NT2/D1 (cell line): ENCODE measurements around the gene TMPRSS11B.

Experiments used
- SUZ12 ChIP-seq: IDR thresholded peaks from 2 replicates; pipeline ENCODE4 v1.6.1; 2011; ENCODE audit not compliant: insufficient read length, insufficient read depth; ENCODE audit errors: extremely low read depth
- YY1 ChIP-seq: IDR thresholded peaks from 2 replicates; pipeline ENCODE4 v1.6.1; 2011; ENCODE audit not compliant: insufficient read length, insufficient read depth
- ZNF274 ChIP-seq: IDR thresholded peaks from 2 replicates; pipeline ENCODE4 v1.6.1; 2011; ENCODE audit warnings: mild to moderate bottlenecking, low read depth, low read length

- no peak for TF ChIP-seq SUZ12
- TF ChIP-seq YY1, result no peak
- TF ChIP-seq ZNF274, result no peak
Measured at GRCh38 chr4:68183417-68183816, 62.1 kb downstream of the TMPRSS11B start.
